AG10803 (cell line): Measurements from ENCODE around the gene SLC17A8.

Source experiments
- DNase-seq: peaks from one replicate; pipeline ENCODE4 v3.0.0; 2010; ENCODE audit warnings: low read depth
- H3K4me3 ChIP-seq: 2 replicates; pipeline ENCODE4 v1.5.1; 2011; ENCODE audit warnings: mild to moderate bottlenecking, low read length, control low read depth
- TF ChIP-seq, protein P1 (sequence below): conservative IDR thresholded peaks from 2 replicates; pipeline ENCODE4 v1.5.1; 2011; ENCODE audit warnings: mild to moderate bottlenecking, low read length, control low read depth, inconsistent platforms

The SLC17A8 gene

DNA sequence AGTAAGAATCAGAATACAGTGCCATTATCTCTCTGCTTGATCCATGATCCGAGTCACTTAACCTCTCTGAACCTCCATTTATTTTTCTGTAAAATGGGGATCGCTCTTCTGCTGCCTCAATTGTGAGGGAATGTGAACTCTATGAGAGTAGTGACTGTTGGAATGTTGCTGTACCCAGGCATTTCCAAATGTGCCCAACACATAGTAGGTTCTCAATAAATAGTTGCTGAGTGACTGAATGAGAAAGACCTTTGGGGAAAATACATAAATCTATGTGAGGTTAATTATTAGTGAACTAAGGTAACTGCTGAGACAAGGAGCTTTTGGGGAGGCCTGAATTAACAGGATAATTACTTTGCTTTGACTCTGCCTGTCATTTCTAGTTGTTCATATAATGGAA lies 82.9 kb downstream of the SLC17A8 start:
- no peak for DNase-seq
- TF ChIP-seq, protein P1, sequence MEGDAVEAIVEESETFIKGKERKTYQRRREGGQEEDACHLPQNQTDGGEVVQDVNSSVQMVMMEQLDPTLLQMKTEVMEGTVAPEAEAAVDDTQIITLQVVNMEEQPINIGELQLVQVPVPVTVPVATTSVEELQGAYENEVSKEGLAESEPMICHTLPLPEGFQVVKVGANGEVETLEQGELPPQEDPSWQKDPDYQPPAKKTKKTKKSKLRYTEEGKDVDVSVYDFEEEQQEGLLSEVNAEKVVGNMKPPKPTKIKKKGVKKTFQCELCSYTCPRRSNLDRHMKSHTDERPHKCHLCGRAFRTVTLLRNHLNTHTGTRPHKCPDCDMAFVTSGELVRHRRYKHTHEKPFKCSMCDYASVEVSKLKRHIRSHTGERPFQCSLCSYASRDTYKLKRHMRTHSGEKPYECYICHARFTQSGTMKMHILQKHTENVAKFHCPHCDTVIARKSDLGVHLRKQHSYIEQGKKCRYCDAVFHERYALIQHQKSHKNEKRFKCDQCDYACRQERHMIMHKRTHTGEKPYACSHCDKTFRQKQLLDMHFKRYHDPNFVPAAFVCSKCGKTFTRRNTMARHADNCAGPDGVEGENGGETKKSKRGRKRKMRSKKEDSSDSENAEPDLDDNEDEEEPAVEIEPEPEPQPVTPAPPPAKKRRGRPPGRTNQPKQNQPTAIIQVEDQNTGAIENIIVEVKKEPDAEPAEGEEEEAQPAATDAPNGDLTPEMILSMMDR = no peak
- no peak overlapping the region for H3K4me3 ChIP-seq

- H3K4me3 ChIP-seq = no peak overlapping the region
- DNase-seq = no peak
These were observed 85.5 kb downstream of the SLC17A8 start for GRCh38 chr12:100442403-100442802.

GRCh38 chr12:100443434-100443833 lies 86.6 kb downstream of the SLC17A8 start:
- TF ChIP-seq, protein P1 = no peak
- DNase-seq = no peak
- H3K4me3 ChIP-seq = no peak overlapping the region

More at GRCh38 chr12:100442403-100442802, 85.5 kb downstream of the SLC17A8 start:
- TF ChIP-seq, protein P1 = no peak

GRCh38 chr12:100445081-100445481 lies 88.2 kb downstream of the SLC17A8 start:
- TF ChIP-seq, protein P1 = no peak
- H3K4me3 ChIP-seq = no peak overlapping the region
- DNase-seq = no peak

DNA sequence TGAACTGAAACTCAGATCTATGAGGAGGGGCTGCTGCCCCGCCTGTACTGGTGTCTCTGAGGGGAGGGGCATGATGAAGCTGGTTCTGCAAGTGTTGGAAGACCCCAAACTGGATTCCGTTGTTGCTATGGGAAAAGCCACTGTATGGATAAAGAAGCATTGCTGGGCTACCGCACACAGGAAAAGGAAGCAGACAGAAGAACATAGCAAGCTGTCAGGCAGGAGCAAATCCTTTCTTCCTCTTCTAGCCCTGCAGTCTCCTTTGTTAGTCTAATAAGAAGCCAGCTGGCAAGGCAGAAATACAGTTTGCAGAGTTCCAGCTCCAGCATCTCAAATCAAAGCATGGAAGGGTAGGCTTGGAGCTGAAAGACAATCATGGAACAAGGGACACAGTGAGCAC lies 90.5 kb downstream of the SLC17A8 start:
- H3K4me3 ChIP-seq = no peak overlapping the region
- TF ChIP-seq, protein P1 = no peak
- no peak for DNase-seq

- no peak for DNase-seq
- no peak overlapping the region for H3K4me3 ChIP-seq
- TF ChIP-seq, protein P1 = no peak
These were observed 91.8 kb downstream of the SLC17A8 start for GRCh38 chr12:100448656-100449055.

DNA sequence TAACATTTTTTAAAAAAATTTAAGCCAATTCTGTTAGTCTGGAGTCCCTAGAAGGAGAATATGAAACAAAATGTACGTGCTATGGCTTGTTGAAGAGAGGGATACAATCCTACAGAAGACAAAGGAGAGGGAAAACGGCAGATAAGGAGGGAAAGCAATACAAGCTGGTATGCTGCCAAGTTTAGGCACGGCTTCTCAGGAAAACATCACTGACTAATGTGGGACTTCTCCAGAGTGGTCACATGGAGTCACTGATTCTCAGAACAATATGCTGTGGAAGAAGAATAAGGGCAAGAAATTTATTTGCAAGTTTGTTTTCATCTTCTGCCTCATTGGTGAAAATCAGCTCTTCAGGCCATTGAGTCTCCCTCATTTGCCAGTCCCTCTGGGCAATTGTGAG lies 93.9 kb downstream of the SLC17A8 start:
- TF ChIP-seq, protein P1 = no peak
- no peak for DNase-seq
- H3K4me3 ChIP-seq = no peak overlapping the region
